Upper lobe of left lung (tissue), 4 donors: ENCODE measurements around the gene RNF111.

Experiments
- CTCF ChIP-seq, 6 experiments: fragments of 450-650 bp in 4 of 6; fragments of 200-600 bp in 2 of 6; sonication (generic) in 2 of 6; IDR thresholded peaks; one replicate each; pipeline ENCODE4 v1.5.1; 2016 to 2019; ENCODE audit warnings: antibody characterized with exemption in 6 of 6
- EP300 ChIP-seq, 4 donors: sonication (generic); formaldehyde crosslinking; IDR thresholded peaks; one replicate each; pipeline ENCODE4 v1.5.1; 2017; ENCODE audit warnings: antibody characterized with exemption in 4 of 4, control low read depth in 2 of 4
- POLR2A ChIP-seq, 4 donors: fragments of 450-650 bp; IDR thresholded peaks; one replicate each; pipeline ENCODE4 v1.5.1; 2016 to 2017; ENCODE audit warnings: antibody characterized with exemption in 4 of 4, mild to moderate bottlenecking in 2 of 4
- POLR2AphosphoS5 ChIP-seq, 2 donors: sonication (generic); formaldehyde crosslinking; IDR thresholded peaks; one replicate each; pipeline ENCODE4 v1.5.1; 2017; ENCODE audit warnings: antibody characterized with exemption in 2 of 2

GRCh38 chr15:59120937-59121336 lies 133.5 kb downstream of the RNF111 start:
- TF ChIP-seq CTCF (IDR thresholded peaks at IDR 0.05) = no peak
- TF ChIP-seq POLR2AphosphoS5 (IDR thresholded peaks at IDR 0.05) = no peak
- TF ChIP-seq POLR2A (IDR thresholded peaks at IDR 0.05) = no peak
- TF ChIP-seq EP300 (IDR thresholded peaks at IDR 0.05) = no peak
